MCF 10A (cell line): Measurements from ENCODE around the gene MPZL3. TPM values are rescaled to one million over a fixed set of nuclear protein-coding genes. Genes with fewer than 3 reads are reported as not detected.

ENCODE experiments used
- BruUV-seq: library from RNA; stranded (reverse); fragments of 400-500 nt; replicated peaks from 2 replicates; lab custom pipeline; 2021; lab: Mats Ljungman, UMichigan
- CTCF ChIA-PET: fragments of 300-600 bp; sonication (Branson Sonifier 250); formaldehyde crosslinking; extraction: SDS; loops from one replicate; lab custom pipeline; 2021; ENCODE audit warnings: antibody characterized with exemption, inconsistent platforms; lab: Yijun Ruan, JAX
- POLR2A ChIA-PET: fragments of 300-600, 350-650 bp; sonication (Branson Sonifier 250); formaldehyde crosslinking; extraction: SDS; loops from one replicate; lab custom pipeline; 2020; ENCODE audit warnings: antibody characterized with exemption, inconsistent platforms; lab: Yijun Ruan, JAX
- DNase-seq: peaks from one replicate; pipeline ENCODE4 v3.0.0-alpha.2; 2018; ENCODE audit not compliant: unreplicated experiment
- H3K27ac Mint-ChIP-seq: one replicate; pipeline ENCODE4 v1.8.0; 2022; ENCODE audit warnings: mild to moderate bottlenecking, low read depth, mixed read lengths; ENCODE audit not compliant: unreplicated experiment
- H3K27me3 Mint-ChIP-seq: one replicate; pipeline ENCODE4 v1.8.0; 2022; ENCODE audit warnings: mixed read lengths; ENCODE audit not compliant: insufficient read depth, unreplicated experiment
- H3K36me3 Mint-ChIP-seq: one replicate; pipeline ENCODE4 v1.8.0; 2022; ENCODE audit warnings: mild to moderate bottlenecking, moderate library complexity, mixed read lengths; ENCODE audit not compliant: insufficient read depth, unreplicated experiment
- H3K4me1 Mint-ChIP-seq: one replicate; pipeline ENCODE4 v1.8.0; 2022; ENCODE audit warnings: mixed read lengths; ENCODE audit not compliant: insufficient read depth, unreplicated experiment
- H3K4me3 Mint-ChIP-seq: one replicate; pipeline ENCODE4 v1.8.0; 2022; ENCODE audit warnings: mild to moderate bottlenecking, moderate library complexity, mixed read lengths; ENCODE audit not compliant: unreplicated experiment
- H3K9me3 Mint-ChIP-seq: one replicate; pipeline ENCODE4 v1.8.0; 2022; ENCODE audit warnings: mixed read lengths; ENCODE audit not compliant: unreplicated experiment
- intact Hi-C: fragments of 100-400 bp; cut with micrococcal nuclease; formaldehyde crosslinking; loops from 2 replicates; pipeline ENCODE4 v1.14.1; 2022
- total RNA-seq: library from RNA; stranded (reverse); gene quantifications from 2 replicates; pipeline ENCODE4 v1.2.3, GENCODE V29; 2022
- TF ChIP-seq, protein P1 (sequence below): fragments of 200-600 bp; IDR thresholded peaks from one replicate; pipeline ENCODE4 v1.8.0; 2022; ENCODE audit warnings: antibody characterized with exemption, mild to moderate bottlenecking; ENCODE audit not compliant: unreplicated experiment

MPZL3 gene
- total RNA-seq, 1 experiment from 2014 or later: 11.9 TPM

DNA sequence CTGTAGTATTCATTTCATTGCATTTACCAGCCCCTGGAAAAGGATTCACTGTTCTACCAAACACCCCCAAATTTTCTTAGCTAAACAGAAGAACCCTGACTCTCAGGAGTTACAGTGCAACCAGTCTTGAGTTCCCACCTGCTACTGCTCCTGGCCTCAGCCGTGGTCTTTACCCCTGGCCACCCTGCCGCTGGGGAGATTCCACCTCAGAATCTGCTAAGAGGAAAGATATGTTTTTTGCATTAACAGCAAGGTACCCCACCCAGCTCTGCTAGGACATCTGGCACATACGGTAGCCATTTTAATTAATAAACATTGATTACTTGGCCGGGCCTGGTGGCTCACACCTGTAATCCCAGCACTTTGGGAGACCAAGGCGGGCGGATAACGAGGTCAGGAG is 36.4 kb downstream of the MPZL3 start:
- Mint-ChIP-seq H3K9me3 (no peaks in the 10 kb centered on the region), H3K4me3 (no peak overlapping the region), H3K4me1 (no peaks in the 10 kb centered on the region), H3K27ac (no peak overlapping the region), H3K36me3 (no peaks in the 10 kb centered on the region), H3K27me3 (peaks cover 53% of the 10 kb centered on the region)
- DNase-seq: no peak
- ChIA-PET POLR2A (interaction anchor here (0.9 to 1.0 kb wide), 2 partner anchors 9 to 49 kb away, joined by 3 read pairs; partner anchors contain the start of gene JAML), CTCF (interaction anchor here (0.6 to 1.3 kb wide), 4 partner anchors 17 to 132 kb away, joined by 3 read pairs; no protein-coding TSS in a partner anchor)
- intact Hi-C loops: no loop called here
- TF ChIP-seq, protein P1, sequence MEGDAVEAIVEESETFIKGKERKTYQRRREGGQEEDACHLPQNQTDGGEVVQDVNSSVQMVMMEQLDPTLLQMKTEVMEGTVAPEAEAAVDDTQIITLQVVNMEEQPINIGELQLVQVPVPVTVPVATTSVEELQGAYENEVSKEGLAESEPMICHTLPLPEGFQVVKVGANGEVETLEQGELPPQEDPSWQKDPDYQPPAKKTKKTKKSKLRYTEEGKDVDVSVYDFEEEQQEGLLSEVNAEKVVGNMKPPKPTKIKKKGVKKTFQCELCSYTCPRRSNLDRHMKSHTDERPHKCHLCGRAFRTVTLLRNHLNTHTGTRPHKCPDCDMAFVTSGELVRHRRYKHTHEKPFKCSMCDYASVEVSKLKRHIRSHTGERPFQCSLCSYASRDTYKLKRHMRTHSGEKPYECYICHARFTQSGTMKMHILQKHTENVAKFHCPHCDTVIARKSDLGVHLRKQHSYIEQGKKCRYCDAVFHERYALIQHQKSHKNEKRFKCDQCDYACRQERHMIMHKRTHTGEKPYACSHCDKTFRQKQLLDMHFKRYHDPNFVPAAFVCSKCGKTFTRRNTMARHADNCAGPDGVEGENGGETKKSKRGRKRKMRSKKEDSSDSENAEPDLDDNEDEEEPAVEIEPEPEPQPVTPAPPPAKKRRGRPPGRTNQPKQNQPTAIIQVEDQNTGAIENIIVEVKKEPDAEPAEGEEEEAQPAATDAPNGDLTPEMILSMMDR: no peak
- no TSS peak for BruUV-seq

DNA sequence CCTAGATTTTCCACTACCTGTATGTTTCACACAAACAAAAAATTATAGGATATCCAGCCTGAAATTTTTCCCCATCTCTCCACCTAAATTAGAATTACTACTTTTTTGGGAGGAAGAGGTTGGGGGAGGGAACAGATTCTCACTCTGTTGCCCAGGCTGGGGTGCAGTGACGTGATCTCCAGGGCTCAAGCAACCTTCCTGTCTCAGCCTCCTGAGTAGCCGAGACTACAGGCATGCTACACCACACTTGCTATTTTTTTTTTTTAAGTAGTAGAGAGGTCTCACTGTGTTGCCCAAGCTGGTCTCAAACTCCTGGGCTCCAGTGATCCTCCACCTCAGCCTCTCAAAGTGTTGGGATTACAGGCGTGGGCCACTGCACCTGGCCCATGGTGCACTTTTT is 36.9 kb downstream of the MPZL3 start:
- no peak for DNase-seq
- intact Hi-C loops: no loop called here
- Mint-ChIP-seq H3K4me3 (no peak overlapping the region), H3K27ac (no peak overlapping the region), H3K27me3 (peaks cover 51% of the 10 kb centered on the region), H3K9me3 (no peaks in the 10 kb centered on the region), H3K4me1 (no peaks in the 10 kb centered on the region), H3K36me3 (no peaks in the 10 kb centered on the region)
- BruUV-seq: no TSS peak
- CTCF ChIA-PET: interaction anchor here (0.6 to 2.6 kb wide), 3 partner anchors 17 to 133 kb away, joined by 3 to 18 read pairs (median 3); no protein-coding TSS in a partner anchor
- POLR2A ChIA-PET: interaction anchor here (0.6 kb wide), 1 partner anchor 50 kb away, joined by 3 read pairs; no protein-coding TSS in a partner anchor
- TF ChIP-seq, protein P1: no peak

DNA sequence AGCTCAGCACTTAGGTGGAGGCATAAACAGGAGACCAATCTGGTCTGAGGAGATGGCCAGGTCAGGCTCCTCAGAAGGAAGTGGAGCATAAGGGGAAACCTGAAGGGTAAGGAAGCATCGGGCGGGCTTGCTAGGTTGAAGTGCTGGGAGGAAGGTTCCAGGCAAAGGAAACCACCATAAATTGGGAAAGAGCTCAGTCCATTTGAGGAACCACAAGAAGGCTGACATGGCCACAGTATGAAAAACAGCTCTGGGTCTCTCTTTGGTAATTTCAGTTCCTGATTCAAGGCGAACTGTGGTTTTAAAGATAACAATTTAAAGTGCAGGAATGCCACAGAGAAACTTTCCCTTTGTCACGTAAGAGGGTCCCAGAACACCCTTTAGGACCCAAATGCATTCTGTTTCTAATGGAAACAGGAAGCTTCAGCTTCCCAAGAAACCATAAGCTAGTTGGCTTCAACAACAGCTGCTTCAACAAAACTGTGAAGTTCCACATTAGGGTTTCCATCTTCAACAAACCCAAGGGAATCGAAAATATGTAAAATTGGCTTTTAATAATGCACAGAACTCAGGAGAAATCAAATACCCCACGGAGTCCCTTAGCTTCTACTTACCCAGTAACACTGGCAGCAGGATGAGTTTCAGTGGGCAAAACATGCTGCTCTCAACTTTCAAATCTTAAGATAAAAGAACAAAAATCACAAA is 37.8 kb downstream of the MPZL3 start:
- H3K27ac Mint-ChIP-seq: no peak overlapping the region
- no TSS peak for BruUV-seq

DNA sequence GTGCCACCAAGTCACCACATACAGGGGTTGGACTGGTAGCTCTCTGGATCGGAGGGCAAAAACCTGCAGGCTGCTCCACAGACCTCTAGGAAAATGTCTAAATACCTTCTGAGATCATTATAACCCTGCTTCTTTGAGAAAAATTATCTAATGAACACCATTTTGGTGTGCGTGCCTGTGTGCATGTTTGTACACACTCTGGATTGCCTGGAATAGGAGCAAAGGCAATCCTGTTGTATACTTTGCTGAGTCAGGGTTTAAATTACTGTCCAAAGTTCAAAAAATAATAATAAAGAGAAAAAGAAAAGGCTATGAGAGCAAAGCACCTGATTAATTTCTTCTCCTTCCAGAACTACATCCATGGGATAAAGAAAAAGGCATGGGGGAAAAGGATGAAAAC is 38.4 kb downstream of the MPZL3 start:
- H3K27me3 Mint-ChIP-seq: peaks cover 49% of the 10 kb centered on the region

More for the DNA sequence above, 37.8 kb downstream of the MPZL3 start:
- Mint-ChIP-seq H3K36me3 (no peaks in the 10 kb centered on the region), H3K9me3 (no peaks in the 10 kb centered on the region), H3K4me1 (no peaks in the 10 kb centered on the region), H3K27me3 (peaks cover 51% of the 10 kb centered on the region), H3K4me3 (no peak overlapping the region)
- intact Hi-C loops: no loop called here
- ChIA-PET CTCF (interaction anchor here (0.5 to 2.6 kb wide), 3 partner anchors 16 to 123 kb away, joined by 3 to 18 read pairs (median 4); no protein-coding TSS in a partner anchor), POLR2A (interaction anchor here (0.6 to 0.9 kb wide), 3 partner anchors 12 to 51 kb away, joined by 3 read pairs; partner anchors contain the start of gene MPZL3)
- TF ChIP-seq, protein P1: no peak
- no peak for DNase-seq

More for the DNA sequence above, 38.4 kb downstream of the MPZL3 start:
- intact Hi-C loops: no loop called here
- POLR2A ChIA-PET: interaction anchor here (0.7 to 0.9 kb wide), 2 partner anchors 12 to 38 kb away, joined by 3 read pairs; partner anchors contain the start of gene MPZL3
- TF ChIP-seq, protein P1: no peak
- DNase-seq: no peak
- Mint-ChIP-seq H3K4me3 (no peak overlapping the region), H3K36me3 (no peaks in the 10 kb centered on the region), H3K9me3 (no peaks in the 10 kb centered on the region), H3K4me1 (no peaks in the 10 kb centered on the region), H3K27ac (no peak overlapping the region)
- CTCF ChIA-PET: interaction anchor here (0.5 to 2.6 kb wide), 5 partner anchors 15 to 124 kb away, joined by 3 to 18 read pairs (median 4); no protein-coding TSS in a partner anchor
- no TSS peak for BruUV-seq
